Measurements from ENCODE around the gene NR2C2AP. TPM values are rescaled to one million over a fixed set of nuclear protein-coding genes. Genes with fewer than 3 reads are reported as not detected.

NR2C2AP gene
- total RNA-seq, 1 experiment from 2014 or later: 42.1 TPM

Other genes with a start within 250 kb of the NR2C2AP start
- 112 TPM for gene SUGP2, start 169.9 kb downstream of the NR2C2AP start, total RNA-seq (2021; ENCODE audit: unreplicated experiment)
- 51.4 TPM for gene ARMC6, start 169.8 kb downstream of the NR2C2AP start, total RNA-seq (2021; ENCODE audit: unreplicated experiment)
- 2.6 TPM for gene SLC25A42, start 139.4 kb downstream of the NR2C2AP start, total RNA-seq (2021; ENCODE audit: unreplicated experiment)
- 26.7 TPM for gene TMEM161A, start 64.9 kb downstream of the NR2C2AP start, total RNA-seq (2021; ENCODE audit: unreplicated experiment)
- gene MEF2B, start 33.2 kb downstream of the NR2C2AP start, total RNA-seq (2021; ENCODE audit: unreplicated experiment): 1.1 TPM
- gene BORCS8, start 11.3 kb downstream of the NR2C2AP start, total RNA-seq (2021; ENCODE audit: unreplicated experiment): 37.8 TPM
- 92.3 TPM for gene RFXANK, start 11.2 kb downstream of the NR2C2AP start, total RNA-seq (2021; ENCODE audit: unreplicated experiment)
- gene NCAN, start 8.5 kb upstream of the NR2C2AP start, total RNA-seq (2021; ENCODE audit: unreplicated experiment): 0.15 TPM
- gene TM6SF2, start 69.9 kb upstream of the NR2C2AP start, total RNA-seq (2021; ENCODE audit: unreplicated experiment): 2.7 TPM
- 41.5 TPM for gene SUGP1, start 117.1 kb upstream of the NR2C2AP start, total RNA-seq (2021; ENCODE audit: unreplicated experiment)
- gene MAU2, start 117.4 kb upstream of the NR2C2AP start, total RNA-seq (2021; ENCODE audit: unreplicated experiment): 38.0 TPM
- gene GATAD2A, start 202.3 kb upstream of the NR2C2AP start, total RNA-seq (2021; ENCODE audit: unreplicated experiment): 99.6 TPM